ENCODE data around the gene FARS2. TPM values are rescaled to one million over a fixed set of nuclear protein-coding genes. Genes with fewer than 3 reads are reported as not detected.

Gene FARS2
- total and polyA plus RNA-seq, 2 of the 13 experiments (the other 11 are each of a cell fraction or from before 2014, with no cell fraction given): 15.4 to 26.0 TPM

DNA sequence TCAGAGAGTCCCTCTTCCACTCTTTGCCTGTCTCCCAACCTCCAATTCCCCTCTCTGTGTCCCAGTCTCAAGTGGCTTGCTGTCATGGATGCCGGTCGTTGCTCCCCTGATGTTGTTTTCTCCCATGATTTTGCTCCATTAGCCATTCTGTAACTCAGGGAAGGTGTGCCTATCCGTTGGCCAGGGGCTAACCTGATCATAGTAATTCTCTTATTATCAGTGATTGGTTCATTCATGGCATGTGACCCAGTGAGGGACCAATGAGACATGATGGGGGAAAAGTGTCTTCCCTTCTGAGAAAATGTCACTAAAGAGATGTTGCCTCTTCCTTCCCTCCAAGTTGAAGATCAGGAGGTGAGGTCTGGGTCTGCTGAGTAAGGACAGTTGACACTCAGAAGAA, 214.5 kb downstream of the FARS2 start:
- Histone ChIP-seq H3K27me3 (ENCODE audit: control insufficient read depth in 1 of 2, insufficient read depth in 2 of 2, low read length in 2 of 2) (no peaks in the 10 kb centered on the region), H3K4me1 (ENCODE audit: insufficient read depth, low read length) (no peaks in the 10 kb centered on the region), H3K4me3 (replicated peaks in 1 of 3; ENCODE audit: insufficient read depth in 1 of 3, low read depth in 2 of 3, low read length in 3 of 3) (no peak overlapping the region), H3K79me2 (ENCODE audit: insufficient read depth, low read length) (no peaks in the 10 kb centered on the region), H2AFZ (ENCODE audit: low read length) (no peak overlapping the region), H4K20me1 (ENCODE audit: insufficient read depth, low read length) (no peaks in the 10 kb centered on the region), H3K9ac (ENCODE audit: insufficient read depth, low read depth, low read length) (no peak overlapping the region), H3K36me3 (replicated peaks in 1 of 2; ENCODE audit: control insufficient read depth in 1 of 2, insufficient read depth in 2 of 2, low read length in 2 of 2) (no peaks in the 10 kb centered on the region), H3K9me3 (ENCODE audit: low read length) (no peaks in the 10 kb centered on the region), H3K4me2 (ENCODE audit: low read depth, low read length) (no peak overlapping the region), H3K27ac (ENCODE audit: extremely low read length, insufficient read depth, low read length) (no peak overlapping the region)
- ChIA-PET CTCF (ENCODE audit: low intra/inter-chr PET ratio, low total read pairs) (no interaction called here), POLR2A (no interaction called here)
- in situ Hi-C loops (cut with HindIII; ENCODE audit: extremely low pct_ligation_motif_present, low pct_unique_long_range_greater_than_20kb): no loop called here
- intact Hi-C loops (cut with micrococcal nuclease; ENCODE audit: unreplicated experiment): loop anchor here (10.0 kb wide), 1 partner anchor 749 kb away; no protein-coding TSS in a partner anchor
- 87% methylated on average over 3 of the region's 3 CpGs for WGBS (ENCODE audit: low lambda C conversion rate)
- ATAC-seq: no peak
- DNase-seq (ENCODE audit: low spot score): no peak
- BruUV-seq (replicated peaks): no TSS peak
- no peak for FAIRE-seq
- TF ChIP-seq, protein P1, sequence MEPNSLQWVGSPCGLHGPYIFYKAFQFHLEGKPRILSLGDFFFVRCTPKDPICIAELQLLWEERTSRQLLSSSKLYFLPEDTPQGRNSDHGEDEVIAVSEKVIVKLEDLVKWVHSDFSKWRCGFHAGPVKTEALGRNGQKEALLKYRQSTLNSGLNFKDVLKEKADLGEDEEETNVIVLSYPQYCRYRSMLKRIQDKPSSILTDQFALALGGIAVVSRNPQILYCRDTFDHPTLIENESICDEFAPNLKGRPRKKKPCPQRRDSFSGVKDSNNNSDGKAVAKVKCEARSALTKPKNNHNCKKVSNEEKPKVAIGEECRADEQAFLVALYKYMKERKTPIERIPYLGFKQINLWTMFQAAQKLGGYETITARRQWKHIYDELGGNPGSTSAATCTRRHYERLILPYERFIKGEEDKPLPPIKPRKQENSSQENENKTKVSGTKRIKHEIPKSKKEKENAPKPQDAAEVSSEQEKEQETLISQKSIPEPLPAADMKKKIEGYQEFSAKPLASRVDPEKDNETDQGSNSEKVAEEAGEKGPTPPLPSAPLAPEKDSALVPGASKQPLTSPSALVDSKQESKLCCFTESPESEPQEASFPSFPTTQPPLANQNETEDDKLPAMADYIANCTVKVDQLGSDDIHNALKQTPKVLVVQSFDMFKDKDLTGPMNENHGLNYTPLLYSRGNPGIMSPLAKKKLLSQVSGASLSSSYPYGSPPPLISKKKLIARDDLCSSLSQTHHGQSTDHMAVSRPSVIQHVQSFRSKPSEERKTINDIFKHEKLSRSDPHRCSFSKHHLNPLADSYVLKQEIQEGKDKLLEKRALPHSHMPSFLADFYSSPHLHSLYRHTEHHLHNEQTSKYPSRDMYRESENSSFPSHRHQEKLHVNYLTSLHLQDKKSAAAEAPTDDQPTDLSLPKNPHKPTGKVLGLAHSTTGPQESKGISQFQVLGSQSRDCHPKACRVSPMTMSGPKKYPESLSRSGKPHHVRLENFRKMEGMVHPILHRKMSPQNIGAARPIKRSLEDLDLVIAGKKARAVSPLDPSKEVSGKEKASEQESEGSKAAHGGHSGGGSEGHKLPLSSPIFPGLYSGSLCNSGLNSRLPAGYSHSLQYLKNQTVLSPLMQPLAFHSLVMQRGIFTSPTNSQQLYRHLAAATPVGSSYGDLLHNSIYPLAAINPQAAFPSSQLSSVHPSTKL (CRISPR knock-in tag; IDR thresholded peaks at IDR 0.05): no peak
- no peak for TF ChIP-seq FOXP1 (IDR thresholded peaks at IDR 0.05)
- TF ChIP-seq FOXP1 (CRISPR knock-in tag; IDR thresholded peaks at IDR 0.05): no peak
- TF ChIP-seq ARNT2 (CRISPR knock-in tag; IDR thresholded peaks at IDR 0.05; ENCODE audit: low read depth): no peak
- no peak for TF ChIP-seq ZNF644 (CRISPR knock-in tag; IDR thresholded peaks at IDR 0.05; ENCODE audit: low read depth)
- TF ChIP-seq ZFP37 (CRISPR knock-in tag; IDR thresholded peaks at IDR 0.05; ENCODE audit: borderline replicate concordance): no peak
- no peak for TF ChIP-seq KDM1A (CRISPR knock-in tag; IDR thresholded peaks at IDR 0.05)
- no peak for TF ChIP-seq GABPB1 (CRISPR knock-in tag; IDR thresholded peaks at IDR 0.05)
- TF ChIP-seq, protein P2, sequence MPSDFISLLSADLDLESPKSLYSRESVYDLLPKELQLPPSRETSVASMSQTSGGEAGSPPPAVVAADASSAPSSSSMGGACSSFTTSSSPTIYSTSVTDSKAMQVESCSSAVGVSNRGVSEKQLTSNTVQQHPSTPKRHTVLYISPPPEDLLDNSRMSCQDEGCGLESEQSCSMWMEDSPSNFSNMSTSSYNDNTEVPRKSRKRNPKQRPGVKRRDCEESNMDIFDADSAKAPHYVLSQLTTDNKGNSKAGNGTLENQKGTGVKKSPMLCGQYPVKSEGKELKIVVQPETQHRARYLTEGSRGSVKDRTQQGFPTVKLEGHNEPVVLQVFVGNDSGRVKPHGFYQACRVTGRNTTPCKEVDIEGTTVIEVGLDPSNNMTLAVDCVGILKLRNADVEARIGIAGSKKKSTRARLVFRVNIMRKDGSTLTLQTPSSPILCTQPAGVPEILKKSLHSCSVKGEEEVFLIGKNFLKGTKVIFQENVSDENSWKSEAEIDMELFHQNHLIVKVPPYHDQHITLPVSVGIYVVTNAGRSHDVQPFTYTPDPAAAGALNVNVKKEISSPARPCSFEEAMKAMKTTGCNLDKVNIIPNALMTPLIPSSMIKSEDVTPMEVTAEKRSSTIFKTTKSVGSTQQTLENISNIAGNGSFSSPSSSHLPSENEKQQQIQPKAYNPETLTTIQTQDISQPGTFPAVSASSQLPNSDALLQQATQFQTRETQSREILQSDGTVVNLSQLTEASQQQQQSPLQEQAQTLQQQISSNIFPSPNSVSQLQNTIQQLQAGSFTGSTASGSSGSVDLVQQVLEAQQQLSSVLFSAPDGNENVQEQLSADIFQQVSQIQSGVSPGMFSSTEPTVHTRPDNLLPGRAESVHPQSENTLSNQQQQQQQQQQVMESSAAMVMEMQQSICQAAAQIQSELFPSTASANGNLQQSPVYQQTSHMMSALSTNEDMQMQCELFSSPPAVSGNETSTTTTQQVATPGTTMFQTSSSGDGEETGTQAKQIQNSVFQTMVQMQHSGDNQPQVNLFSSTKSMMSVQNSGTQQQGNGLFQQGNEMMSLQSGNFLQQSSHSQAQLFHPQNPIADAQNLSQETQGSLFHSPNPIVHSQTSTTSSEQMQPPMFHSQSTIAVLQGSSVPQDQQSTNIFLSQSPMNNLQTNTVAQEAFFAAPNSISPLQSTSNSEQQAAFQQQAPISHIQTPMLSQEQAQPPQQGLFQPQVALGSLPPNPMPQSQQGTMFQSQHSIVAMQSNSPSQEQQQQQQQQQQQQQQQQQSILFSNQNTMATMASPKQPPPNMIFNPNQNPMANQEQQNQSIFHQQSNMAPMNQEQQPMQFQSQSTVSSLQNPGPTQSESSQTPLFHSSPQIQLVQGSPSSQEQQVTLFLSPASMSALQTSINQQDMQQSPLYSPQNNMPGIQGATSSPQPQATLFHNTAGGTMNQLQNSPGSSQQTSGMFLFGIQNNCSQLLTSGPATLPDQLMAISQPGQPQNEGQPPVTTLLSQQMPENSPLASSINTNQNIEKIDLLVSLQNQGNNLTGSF (CRISPR knock-in tag; IDR thresholded peaks at IDR 0.05): no peak
- no peak for TF ChIP-seq NFIC (IDR thresholded peaks at IDR 0.05; ENCODE audit: low read length)
- TF ChIP-seq ZNF562 (CRISPR knock-in tag; IDR thresholded peaks at IDR 0.05; ENCODE audit: borderline replicate concordance): no peak
- TF ChIP-seq, protein P3, sequence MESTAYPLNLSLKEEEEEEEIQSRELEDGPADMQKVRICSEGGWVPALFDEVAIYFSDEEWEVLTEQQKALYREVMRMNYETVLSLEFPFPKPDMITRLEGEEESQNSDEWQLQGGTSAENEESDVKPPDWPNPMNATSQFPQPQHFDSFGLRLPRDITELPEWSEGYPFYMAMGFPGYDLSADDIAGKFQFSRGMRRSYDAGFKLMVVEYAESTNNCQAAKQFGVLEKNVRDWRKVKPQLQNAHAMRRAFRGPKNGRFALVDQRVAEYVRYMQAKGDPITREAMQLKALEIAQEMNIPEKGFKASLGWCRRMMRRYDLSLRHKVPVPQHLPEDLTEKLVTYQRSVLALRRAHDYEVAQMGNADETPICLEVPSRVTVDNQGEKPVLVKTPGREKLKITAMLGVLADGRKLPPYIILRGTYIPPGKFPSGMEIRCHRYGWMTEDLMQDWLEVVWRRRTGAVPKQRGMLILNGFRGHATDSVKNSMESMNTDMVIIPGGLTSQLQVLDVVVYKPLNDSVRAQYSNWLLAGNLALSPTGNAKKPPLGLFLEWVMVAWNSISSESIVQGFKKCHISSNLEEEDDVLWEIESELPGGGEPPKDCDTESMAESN (CRISPR knock-in tag; conservative IDR thresholded peaks at IDR 0.05): no peak
- TF ChIP-seq STAG1 (CRISPR knock-in tag; IDR thresholded peaks at IDR 0.05): no peak
- TF ChIP-seq HNF4A (CRISPR knock-in tag; IDR thresholded peaks at IDR 0.05): no peak
- TF ChIP-seq, protein P4, sequence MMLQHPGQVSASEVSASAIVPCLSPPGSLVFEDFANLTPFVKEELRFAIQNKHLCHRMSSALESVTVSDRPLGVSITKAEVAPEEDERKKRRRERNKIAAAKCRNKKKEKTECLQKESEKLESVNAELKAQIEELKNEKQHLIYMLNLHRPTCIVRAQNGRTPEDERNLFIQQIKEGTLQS (CRISPR knock-in tag; IDR thresholded peaks at IDR 0.05): no peak
- TF ChIP-seq ZNF850 (CRISPR knock-in tag; conservative IDR thresholded peaks at IDR 0.05): no peak

Measured in HepG2 (cell line).